ENCODE data around the gene TNRC6A.

DNA sequence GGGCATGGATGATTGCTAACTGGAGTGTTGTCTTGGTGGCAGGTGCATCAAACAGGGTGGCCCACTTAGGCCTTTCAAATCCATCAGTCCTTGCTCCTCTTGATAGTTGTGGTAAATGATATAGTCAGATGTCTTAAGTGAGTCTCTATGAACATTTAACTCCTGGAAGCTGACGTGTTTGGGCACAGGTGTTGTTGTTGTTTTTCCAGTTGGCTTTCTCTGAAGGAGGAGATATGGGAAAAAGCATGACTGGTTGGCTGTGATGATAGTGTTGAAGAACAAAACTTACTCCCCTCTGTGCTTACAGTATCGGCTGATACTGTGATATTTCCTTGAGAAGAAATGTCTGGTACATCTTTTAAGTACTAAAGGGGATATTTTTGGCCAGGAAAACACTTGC, 18.0 kb downstream of the TNRC6A start:
- TF ChIP-seq, protein P1, sequence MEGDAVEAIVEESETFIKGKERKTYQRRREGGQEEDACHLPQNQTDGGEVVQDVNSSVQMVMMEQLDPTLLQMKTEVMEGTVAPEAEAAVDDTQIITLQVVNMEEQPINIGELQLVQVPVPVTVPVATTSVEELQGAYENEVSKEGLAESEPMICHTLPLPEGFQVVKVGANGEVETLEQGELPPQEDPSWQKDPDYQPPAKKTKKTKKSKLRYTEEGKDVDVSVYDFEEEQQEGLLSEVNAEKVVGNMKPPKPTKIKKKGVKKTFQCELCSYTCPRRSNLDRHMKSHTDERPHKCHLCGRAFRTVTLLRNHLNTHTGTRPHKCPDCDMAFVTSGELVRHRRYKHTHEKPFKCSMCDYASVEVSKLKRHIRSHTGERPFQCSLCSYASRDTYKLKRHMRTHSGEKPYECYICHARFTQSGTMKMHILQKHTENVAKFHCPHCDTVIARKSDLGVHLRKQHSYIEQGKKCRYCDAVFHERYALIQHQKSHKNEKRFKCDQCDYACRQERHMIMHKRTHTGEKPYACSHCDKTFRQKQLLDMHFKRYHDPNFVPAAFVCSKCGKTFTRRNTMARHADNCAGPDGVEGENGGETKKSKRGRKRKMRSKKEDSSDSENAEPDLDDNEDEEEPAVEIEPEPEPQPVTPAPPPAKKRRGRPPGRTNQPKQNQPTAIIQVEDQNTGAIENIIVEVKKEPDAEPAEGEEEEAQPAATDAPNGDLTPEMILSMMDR (IDR thresholded peaks at IDR 0.05), result no peak
- TF ChIP-seq POLR2A (IDR thresholded peaks at IDR 0.05), result no peak

All from right lobe of liver (tissue), 4 donors.